ENCODE results near the gene COL6A1. TPM values are rescaled to one million over a fixed set of nuclear protein-coding genes. Genes with fewer than 3 reads are reported as not detected.

Gene COL6A1
- total RNA-seq, 1 experiment from 2014 or later: 17.8 TPM

DNA sequence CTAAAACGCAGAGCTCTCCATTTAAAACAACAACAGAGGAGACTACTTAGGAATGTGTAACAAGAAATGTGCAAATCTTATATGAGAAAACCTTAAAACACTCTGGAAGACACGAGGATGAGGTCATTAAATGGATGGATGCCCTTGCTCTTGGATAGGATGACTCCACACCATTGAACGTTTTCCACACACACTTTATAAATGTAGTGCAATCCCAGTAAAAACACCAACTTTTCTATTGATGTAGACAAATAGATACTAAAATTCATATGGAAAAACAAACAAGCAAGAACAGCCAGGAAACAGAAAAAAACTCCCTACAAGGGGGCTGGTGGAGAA is 18.4 kb upstream of the COL6A1 start:
- TF ChIP-seq, protein P1, sequence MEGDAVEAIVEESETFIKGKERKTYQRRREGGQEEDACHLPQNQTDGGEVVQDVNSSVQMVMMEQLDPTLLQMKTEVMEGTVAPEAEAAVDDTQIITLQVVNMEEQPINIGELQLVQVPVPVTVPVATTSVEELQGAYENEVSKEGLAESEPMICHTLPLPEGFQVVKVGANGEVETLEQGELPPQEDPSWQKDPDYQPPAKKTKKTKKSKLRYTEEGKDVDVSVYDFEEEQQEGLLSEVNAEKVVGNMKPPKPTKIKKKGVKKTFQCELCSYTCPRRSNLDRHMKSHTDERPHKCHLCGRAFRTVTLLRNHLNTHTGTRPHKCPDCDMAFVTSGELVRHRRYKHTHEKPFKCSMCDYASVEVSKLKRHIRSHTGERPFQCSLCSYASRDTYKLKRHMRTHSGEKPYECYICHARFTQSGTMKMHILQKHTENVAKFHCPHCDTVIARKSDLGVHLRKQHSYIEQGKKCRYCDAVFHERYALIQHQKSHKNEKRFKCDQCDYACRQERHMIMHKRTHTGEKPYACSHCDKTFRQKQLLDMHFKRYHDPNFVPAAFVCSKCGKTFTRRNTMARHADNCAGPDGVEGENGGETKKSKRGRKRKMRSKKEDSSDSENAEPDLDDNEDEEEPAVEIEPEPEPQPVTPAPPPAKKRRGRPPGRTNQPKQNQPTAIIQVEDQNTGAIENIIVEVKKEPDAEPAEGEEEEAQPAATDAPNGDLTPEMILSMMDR (IDR thresholded peaks at IDR 0.05; ENCODE audit: unreplicated experiment): no peak
- CTCF ChIA-PET: no interaction called here
- no peaks in the 10 kb centered on the region for H3K36me3 Mint-ChIP-seq (ENCODE audit: insufficient read depth, unreplicated experiment)
- H3K27ac Mint-ChIP-seq (ENCODE audit: unreplicated experiment): no peak overlapping the region
- no TSS peak for BruUV-seq (replicated peaks)
- H3K9me3 Mint-ChIP-seq (ENCODE audit: low read depth, unreplicated experiment): no peaks in the 10 kb centered on the region
- no peaks in the 10 kb centered on the region for H3K4me1 Mint-ChIP-seq (ENCODE audit: low read depth, unreplicated experiment)
- intact Hi-C loops (cut with micrococcal nuclease; ENCODE audit: unreplicated experiment): no loop called here
- peaks cover 70% of the 10 kb centered on the region for H3K27me3 Mint-ChIP-seq (ENCODE audit: unreplicated experiment)
- no peak for DNase-seq
- H3K4me3 Mint-ChIP-seq (ENCODE audit: low read depth, unreplicated experiment): no peak overlapping the region

DNA sequence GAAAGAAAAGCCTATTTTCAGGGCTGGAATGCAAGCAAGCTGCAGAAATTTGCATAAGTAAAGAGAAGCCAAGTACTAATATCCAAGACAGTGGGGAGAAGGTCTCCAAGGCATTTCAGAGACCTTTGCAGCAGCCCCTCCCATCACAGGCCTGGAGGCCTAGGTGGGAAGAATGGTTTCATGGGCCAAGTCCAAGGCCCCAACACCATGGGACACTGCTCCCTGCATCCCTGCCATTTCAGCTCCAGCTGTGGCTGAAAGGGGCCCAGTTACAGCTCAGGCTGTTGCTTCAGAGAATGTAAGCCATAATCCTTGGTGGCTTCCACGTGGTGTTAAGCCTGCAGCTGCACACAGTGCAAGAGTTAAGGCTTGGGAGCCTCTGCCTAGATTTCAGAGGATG is 16.9 kb upstream of the COL6A1 start:
- H3K4me3 Mint-ChIP-seq (ENCODE audit: low read depth, unreplicated experiment): no peak overlapping the region
- H3K9me3 Mint-ChIP-seq (ENCODE audit: low read depth, unreplicated experiment): no peaks in the 10 kb centered on the region
- DNase-seq: no peak
- TF ChIP-seq, protein P1 (IDR thresholded peaks at IDR 0.05; ENCODE audit: unreplicated experiment): no peak
- H3K4me1 Mint-ChIP-seq (ENCODE audit: low read depth, unreplicated experiment): no peaks in the 10 kb centered on the region
- H3K36me3 Mint-ChIP-seq (ENCODE audit: insufficient read depth, unreplicated experiment): no peaks in the 10 kb centered on the region
- intact Hi-C loops (cut with micrococcal nuclease; ENCODE audit: unreplicated experiment): no loop called here
- H3K27me3 Mint-ChIP-seq (ENCODE audit: unreplicated experiment): peaks cover 55% of the 10 kb centered on the region
- H3K27ac Mint-ChIP-seq (ENCODE audit: unreplicated experiment): no peak overlapping the region
- CTCF ChIA-PET: no interaction called here
- BruUV-seq (replicated peaks): no TSS peak

DNA sequence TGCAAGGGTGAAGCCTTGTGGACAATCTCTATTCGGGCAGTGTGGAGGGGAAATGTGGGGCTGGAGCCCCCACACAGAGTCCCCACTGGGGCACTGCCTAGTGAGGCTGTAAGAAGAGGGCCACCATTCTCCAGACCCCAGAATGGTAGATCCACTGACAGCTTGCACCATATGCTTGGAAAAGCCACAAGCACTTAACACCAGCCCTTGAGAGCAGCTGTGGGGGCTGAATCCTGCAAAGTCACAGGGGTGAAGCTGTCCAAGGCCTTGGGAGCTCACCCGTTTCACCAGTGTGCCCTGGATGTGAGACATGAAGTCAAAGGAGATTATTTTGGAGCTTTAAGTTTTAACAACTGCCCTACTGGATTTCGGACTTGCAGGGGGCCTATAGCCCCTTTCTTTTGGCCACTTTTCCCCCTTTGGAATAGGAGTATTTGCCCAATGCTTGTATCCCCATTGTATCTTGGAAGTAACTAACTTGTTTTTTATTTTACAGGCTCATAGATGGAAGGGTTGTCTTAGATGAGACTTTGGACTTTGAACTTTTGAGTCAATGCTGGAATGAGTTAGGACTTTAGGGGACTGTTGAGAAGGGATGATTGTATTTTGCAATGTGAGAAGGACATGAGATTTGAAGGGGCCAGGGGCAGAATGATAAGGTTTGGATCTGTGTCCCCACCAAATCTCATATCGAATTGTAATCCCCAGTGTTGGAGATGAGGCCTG is 16.3 kb upstream of the COL6A1 start:
- DNase-seq: no peak
- TF ChIP-seq, protein P1 (IDR thresholded peaks at IDR 0.05; ENCODE audit: unreplicated experiment): no peak
- Mint-ChIP-seq H3K4me3 (ENCODE audit: low read depth, unreplicated experiment) (no peak overlapping the region), H3K4me1 (ENCODE audit: low read depth, unreplicated experiment) (no peaks in the 10 kb centered on the region), H3K9me3 (ENCODE audit: low read depth, unreplicated experiment) (no peaks in the 10 kb centered on the region), H3K36me3 (ENCODE audit: insufficient read depth, unreplicated experiment) (no peaks in the 10 kb centered on the region), H3K27me3 (ENCODE audit: unreplicated experiment) (peaks cover 52% of the 10 kb centered on the region), H3K27ac (ENCODE audit: unreplicated experiment) (no peak overlapping the region)
- CTCF ChIA-PET: no interaction called here
- intact Hi-C loops (cut with micrococcal nuclease; ENCODE audit: unreplicated experiment): no loop called here
- BruUV-seq (replicated peaks): no TSS peak

DNA sequence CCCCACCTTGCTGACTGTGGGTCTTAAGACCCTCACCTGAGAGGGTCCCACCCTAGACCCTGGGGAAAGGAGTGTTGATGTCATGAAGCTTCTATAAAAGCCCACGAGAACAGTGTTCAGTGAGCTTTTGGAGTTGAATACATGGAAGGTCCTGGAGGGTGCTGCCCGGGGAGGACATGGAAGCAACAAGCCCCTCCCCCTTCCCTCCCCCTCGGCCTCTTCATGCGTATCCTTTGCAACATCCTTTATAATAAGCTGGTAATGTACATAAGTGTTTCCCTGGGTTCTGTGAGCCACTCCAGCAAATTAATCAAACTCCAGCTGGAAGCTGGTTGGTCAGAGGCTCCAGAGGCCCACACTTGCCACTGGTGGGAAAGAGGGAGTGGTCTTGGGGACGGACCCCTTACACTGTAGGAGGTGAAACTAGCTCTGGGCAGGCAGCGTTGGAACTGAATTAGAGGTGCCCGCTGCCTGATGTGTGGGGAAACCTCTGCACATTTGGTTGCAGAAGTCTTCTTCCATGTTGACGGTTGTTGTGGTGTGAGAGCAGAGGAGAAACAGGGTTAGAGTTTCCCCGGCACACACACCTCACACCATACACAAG is 14.7 kb upstream of the COL6A1 start:
- no peak overlapping the region for H3K4me3 Mint-ChIP-seq (ENCODE audit: low read depth, unreplicated experiment)
- H3K27ac Mint-ChIP-seq (ENCODE audit: unreplicated experiment): no peak overlapping the region
- DNase-seq: no peak
- intact Hi-C loops (cut with micrococcal nuclease; ENCODE audit: unreplicated experiment): no loop called here
- H3K4me1 Mint-ChIP-seq (ENCODE audit: low read depth, unreplicated experiment): no peaks in the 10 kb centered on the region
- H3K9me3 Mint-ChIP-seq (ENCODE audit: low read depth, unreplicated experiment): no peaks in the 10 kb centered on the region
- no peaks in the 10 kb centered on the region for H3K36me3 Mint-ChIP-seq (ENCODE audit: insufficient read depth, unreplicated experiment)
- CTCF ChIA-PET: interaction anchor here (0.7 kb wide), 2 partner anchors 12 to 174 kb away, joined by 3 to 4 read pairs; no protein-coding TSS in a partner anchor
- peaks cover 36% of the 10 kb centered on the region for H3K27me3 Mint-ChIP-seq (ENCODE audit: unreplicated experiment)
- BruUV-seq (replicated peaks): no TSS peak
- TF ChIP-seq, protein P1 (IDR thresholded peaks at IDR 0.05; ENCODE audit: unreplicated experiment): no peak
